NCI-H2107 treated with DMSO at 0.1 percent for 48 hours (cell line): Measurements from ENCODE around the gene SMIM24.
"Not testable (repeated sequence)": the region's sequence is repeated elsewhere in the genome, so short reads cannot be mapped to it uniquely, and the experiment has no call there.

Experiments used
- DNase-seq: peaks from one replicate; lab custom pipeline; 2025; ENCODE audit not compliant: unreplicated experiment; lab: John Stamatoyannopoulos, UW

SMIM24 gene

GRCh38 chr19:3480383-3481091 is at the start of gene SMIM24:
TSS of gene SMIM24 (minus strand) at chr19:3480525. CDS start at chr19:3480463, 62 bp downstream.
- no peak for DNase-seq

GRCh38 chr19:3529299-3529698 is 49.0 kb upstream of the SMIM24 start:
- DNase-seq, result not testable (repeated sequence)

- no peak for DNase-seq
These were observed 48.4 kb upstream of the SMIM24 start for GRCh38 chr19:3528539-3529211.

- no peak for DNase-seq
These were observed 47.8 kb upstream of the SMIM24 start for GRCh38 chr19:3528080-3528479.

GRCh38 chr19:3527238-3527910 is 47.0 kb upstream of the SMIM24 start:
- DNase-seq, result no peak

DNA sequence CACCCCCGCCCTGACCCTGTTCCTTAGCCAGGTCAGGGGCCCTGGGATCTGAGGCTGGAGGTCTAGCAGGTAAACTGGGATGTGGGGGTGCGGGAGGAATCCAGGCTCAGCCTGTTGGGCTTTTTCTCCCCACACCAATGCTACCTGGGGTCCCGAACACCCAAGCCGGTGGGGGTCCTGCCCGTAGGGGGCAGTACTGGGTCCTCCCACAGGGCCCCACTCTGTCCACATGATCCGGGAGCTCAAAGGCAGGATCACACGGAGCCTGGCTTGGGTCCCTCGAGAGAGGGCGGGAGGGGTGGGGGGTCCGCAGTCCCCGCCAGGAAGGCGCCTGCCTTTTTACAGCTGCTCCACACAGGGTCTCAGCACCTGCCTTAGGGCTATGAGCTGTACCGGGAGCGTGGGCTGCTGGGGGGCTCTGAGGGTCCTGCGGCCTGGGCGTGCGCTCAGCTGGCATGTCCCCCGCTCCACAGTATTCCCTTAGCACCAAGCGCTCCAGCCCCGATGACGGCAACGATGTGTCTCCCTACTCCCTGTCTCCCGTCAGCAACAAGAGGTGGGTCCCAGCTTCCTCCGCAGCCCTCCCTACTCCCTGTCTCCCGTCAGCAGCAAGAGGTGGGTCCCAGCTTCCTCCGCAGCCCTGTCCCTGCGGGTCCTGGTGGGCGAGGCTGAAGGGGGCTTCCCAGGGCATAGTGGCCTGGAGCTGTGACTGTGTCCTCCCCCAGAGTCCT is 46.3 kb upstream of the SMIM24 start:
- no peak for DNase-seq

DNA sequence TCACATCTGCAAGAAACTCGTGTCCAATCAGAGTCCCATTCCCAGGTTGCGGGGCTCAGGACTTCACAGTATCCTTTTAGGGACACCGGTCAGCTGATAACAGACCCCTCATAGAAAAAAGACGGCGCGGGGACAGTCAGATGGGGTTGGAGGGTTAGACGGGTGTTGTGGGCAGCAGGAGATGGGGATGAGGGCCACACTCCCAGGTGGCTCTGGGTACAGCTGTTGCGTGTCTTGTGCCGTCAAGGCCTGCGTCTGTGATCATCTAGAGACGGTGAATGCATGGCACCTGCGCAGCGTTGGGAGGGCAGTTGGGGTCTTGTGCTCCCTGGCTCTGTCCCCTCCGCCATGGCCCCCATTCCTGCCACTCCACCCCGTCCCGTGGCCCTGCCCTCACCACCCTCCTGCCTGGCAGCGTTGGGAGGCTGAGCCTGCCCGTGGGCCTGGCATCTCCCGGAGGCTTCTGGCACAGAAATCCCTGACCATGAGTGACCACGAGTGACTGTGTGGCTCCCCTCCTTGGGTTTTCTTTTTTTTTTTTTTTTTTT is 44.7 kb upstream of the SMIM24 start:
- no peak for DNase-seq

- DNase-seq, result no peak
These were observed 43.9 kb upstream of the SMIM24 start for GRCh38 chr19:3524078-3524842.

DNA sequence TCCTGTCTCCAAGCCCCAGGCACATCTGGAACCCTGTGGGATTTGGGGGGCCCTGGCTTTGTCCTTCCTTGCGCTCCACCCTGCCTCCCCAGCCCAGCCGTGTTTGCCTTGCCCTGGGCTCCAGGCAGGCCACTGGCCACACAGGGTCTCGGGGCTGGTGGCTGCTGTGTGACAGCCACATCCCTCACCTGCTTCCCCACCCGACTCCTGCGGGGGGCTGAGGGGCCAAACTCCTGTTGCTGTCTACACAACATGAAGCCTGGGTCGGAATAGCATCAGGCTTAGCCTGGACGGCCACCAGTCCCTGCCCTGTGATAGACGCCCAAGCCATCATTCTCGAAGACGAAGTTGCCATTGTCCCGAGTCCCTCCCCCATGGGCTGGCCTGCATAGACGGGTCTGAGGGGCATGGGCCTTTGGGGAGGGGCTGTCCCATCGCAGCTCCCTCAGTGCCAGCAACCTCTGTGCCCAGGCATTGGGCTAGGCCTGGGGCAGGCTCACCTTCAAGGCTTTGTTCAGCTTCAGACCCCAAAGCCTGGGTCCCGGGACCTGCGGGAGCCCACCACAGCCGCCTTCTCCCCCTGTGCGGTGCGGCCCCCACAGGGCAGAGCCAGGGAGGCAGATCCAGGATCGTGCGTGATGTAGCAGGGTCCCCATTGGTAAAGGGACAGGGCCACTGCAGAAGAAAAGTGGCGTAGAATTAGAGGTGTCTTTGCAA is 43.2 kb upstream of the SMIM24 start:
- DNase-seq, result no peak

- no peak for DNase-seq
These were observed 42.4 kb upstream of the SMIM24 start for GRCh38 chr19:3522421-3523360.

GRCh38 chr19:3521104-3521445 is 40.8 kb upstream of the SMIM24 start:
- no peak for DNase-seq

GRCh38 chr19:3520166-3521103 is 40.1 kb upstream of the SMIM24 start:
- DNase-seq, result peak; percentile 54

- no peak for DNase-seq
These were observed 38.8 kb upstream of the SMIM24 start for GRCh38 chr19:3519126-3519525.

DNA sequence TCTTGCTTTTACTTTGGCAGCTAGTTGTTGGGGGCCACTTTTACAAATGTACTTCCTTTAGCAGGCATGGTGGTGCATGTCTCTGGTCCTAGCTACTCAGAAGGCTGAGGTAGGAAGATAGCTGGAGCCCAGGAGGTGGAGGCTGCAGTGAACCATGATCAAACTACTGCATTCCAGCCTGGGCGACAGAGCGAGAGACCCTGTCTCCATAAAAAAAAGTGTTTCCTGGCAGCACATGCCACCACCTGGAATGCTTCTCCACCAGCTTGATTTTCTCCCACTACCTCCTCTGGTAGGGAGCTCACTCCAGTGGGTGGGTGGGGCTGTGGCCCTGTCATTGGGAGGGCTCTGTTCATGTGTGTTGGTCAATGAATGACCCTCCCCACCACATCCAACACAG is 38.3 kb upstream of the SMIM24 start:
- DNase-seq, result no peak

DNA sequence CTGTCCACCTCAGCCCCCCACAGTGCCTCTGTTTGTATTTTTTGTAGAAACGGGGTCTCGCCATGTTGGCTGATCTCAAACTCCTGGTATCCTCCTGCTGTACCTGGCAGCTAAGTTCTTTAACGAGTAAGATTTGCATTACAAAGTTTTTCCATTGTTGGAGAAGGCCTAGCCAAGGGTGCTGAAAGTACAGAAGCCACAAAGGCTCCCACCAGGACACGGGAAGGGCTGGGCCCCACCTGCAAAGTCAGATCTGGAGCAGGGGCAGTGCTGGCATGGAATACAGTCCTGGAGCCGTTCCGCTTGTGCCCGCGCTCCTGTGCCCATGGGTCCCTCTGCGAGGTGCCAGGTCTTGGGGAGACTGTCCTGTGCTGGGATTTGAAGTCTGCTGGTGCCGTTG is 37.9 kb upstream of the SMIM24 start:
- no peak for DNase-seq

- no peak for DNase-seq
These were observed 37.3 kb upstream of the SMIM24 start for GRCh38 chr19:3517638-3518037.

GRCh38 chr19:3516675-3517207 is 36.4 kb upstream of the SMIM24 start:
- peak; percentile 72 for DNase-seq
